Stimulated activated CD8-positive, alpha-beta memory T cell treated with anti-CD3 and anti-CD28 coated beads, Interleukin-7, amount 100 ng/mL, for 48 hours (primary cell): ENCODE results near the gene BST1.
"Not testable (repeated sequence)": the region's sequence is repeated elsewhere in the genome, so short reads cannot be mapped to it uniquely, and the experiment has no call there.

Experiments used
- DNase-seq, 2 donors: peaks; one replicate each; pipeline ENCODE4 v3.0.0-alpha.2; 2020; ENCODE audit warnings: low read depth in 1 of 2; ENCODE audit errors: extremely low read depth in 1 of 2

BST1 gene

DNA sequence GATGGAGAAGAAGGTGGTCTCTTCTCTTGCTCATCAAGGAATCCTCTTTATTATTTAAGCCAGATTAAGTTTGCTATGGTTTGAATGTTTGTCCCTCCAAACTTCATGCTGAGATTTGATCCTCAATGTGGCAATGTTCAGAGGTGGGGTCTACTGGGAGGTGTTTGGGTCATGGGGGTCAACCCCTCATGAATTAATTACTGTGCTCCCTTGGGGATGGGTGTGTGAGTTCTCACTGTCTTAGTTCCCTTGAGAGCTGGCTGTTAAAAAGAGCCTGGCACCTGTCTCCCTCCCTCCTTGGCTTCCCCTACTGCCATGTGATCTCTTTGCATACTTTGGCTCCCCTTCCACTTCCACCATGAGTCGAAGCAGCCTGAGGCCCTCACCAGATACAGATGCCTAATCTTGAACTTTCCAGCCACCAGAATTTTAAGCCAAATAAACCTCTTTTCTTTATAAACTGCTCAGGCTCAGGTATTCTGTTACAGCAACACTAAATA lies 39.3 kb downstream of the BST1 start:
- no peak for DNase-seq

DNA sequence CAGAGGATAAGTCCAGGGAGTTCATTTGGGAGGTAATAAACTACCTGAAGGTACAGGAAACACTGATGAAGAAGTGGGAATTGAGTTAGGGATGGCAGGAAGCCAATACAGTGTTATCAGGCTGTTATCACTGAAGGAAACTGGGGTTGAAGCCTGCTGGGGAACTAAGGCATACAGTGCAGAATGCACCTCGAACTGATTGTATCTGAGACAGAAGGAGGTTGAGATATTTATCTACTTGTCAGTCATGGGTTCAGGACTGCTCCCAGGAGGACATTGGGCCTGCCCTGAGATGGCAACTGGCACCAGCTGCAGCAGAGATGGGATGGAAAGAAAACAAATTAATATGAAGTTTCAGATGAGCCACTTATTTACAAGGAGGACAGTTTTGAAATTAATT lies 39.8 kb downstream of the BST1 start:
- no peak for DNase-seq

DNA sequence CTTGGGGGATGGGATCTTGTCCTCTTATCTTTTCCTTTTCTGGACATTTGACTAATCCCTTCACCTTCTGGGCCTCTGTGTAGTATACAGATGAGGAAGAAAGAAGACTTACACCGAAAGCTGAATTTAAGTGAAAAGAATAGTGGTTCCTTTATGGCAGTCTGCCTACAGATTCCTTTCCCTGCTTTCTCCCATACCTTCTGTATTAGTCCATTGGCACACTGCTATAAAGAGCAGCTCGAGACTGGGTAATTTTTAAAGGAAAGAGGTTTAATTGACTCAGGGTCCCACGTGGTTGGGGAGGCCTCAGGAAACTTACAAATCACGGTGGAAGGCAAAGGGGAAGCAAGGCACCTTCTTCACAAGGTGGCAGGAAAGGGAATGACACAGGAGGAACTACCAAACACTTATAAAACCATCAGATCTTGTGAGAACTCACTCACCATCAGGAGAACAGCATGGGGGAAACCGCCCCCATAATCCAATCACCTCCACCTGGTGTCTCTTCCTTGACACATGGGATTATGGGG lies 41.2 kb downstream of the BST1 start:
- no peak for DNase-seq

DNA sequence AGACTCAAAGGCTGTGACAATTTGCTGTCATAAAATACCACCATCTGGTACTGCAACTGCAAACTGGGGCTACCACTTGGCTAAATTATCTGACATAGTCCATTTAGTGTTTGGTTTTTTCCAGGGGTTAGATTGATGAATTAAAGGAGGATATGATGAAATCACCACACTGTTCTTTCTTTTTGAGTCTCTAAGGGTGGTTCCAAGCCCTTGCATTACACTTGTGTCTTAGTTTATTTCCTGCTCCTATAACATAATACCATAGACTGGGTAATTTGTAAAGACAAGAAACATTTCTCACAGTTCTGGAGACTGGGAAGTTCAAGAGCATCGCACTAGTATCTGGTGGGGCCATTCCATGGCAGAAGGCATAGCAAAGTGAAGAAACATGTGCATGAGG lies 43.2 kb downstream of the BST1 start:
- DNase-seq, result no peak

DNA sequence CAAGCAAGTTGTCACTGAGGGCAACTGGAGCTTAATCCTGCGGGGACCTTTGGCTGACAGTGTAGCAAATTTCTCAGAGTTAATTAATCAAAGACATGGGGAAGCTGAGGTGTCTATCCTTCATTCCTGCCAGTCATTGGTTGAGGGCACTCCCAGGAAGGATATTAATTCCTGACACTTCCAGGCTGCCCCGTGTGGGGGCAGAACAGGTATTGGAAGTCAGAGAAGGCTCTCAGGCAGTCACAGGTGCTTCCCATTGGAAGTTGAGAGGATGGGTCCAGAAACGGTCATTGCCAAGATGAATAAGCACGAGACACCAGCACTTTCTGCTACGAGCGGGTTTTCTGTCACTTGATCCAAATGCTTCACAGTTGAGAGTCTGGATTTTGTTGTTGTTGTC lies 46.1 kb downstream of the BST1 start:
- no peak for DNase-seq

DNA sequence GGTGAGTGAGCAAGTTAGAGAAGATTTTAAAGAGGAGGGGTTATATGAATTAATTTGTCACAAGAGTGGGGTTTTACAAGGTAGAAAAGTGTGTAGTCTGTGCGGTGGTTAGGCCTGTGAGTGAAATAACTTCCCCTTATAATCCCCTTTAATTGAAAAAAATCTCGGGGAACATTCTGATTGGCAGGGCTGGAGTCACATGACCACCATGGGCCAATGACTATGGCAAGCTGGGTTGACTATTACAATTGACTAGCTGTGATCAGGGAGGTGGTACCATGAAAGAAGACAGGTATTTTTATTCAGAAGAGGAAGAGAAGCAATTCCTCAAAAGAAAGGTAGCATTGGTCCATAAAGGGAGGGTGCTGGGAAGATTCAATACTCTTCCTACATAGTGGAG lies 48.3 kb downstream of the BST1 start:
- DNase-seq, result no peak

DNA sequence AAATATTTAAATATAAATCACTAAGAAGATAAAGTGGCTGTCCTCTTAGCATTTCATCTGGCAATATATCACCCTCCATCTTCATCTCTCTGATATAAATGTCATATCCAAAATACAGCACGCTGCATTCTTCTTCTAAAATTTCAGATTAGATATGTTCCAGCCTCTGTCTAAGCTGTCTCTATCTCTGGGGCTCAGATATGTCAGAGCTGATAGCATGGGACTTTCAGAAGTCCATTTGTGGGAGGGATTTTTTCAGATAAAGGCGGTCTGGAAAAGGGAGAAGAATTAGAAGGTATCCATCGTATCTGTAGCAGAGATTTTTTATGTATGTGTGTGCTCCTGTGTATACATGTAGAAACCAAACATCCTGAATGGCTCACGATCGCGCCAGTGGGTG lies 50.2 kb downstream of the BST1 start:
- no peak for DNase-seq

DNA sequence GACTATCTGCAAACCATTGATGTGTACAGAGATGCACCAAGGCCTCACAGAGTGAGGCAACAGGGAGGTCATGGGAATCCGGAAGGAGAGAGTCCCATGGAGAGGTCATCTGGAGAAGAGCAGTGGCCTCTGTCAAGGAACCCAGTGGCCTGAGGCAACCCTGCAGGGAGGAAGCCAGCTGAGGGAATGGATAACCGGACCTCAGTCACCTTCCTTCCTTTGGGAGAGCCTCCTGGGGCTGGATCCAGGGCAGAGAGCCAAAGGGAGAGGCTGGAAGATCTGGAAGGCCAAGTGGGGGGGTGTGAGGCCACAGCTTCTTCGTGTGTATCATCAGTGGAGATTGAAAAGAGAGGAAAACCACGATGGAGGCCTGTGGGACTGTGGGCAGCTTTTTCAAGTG lies 50.9 kb downstream of the BST1 start:
- no peak for DNase-seq

DNA sequence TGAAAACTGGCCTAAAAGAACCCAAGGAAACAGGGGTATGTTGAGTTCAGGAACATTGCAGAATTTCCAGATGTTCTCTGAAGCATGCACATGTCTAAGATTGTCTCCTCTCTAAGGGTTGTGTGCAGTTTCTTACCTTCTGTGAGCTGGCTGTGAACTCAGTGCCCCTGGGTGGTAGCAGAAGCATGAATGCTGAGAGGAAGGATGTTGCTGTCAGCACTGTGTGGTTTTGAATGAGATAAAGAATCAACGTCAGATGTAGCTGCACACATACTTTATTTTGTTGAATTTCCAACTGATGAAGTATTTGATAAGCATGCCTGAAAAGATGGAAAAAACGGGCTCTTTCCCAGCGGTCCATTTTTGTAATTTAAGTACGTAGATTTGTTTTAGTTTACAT lies 51.5 kb downstream of the BST1 start:
- peak in 1 of 2 donors; percentile 38 for DNase-seq

DNA sequence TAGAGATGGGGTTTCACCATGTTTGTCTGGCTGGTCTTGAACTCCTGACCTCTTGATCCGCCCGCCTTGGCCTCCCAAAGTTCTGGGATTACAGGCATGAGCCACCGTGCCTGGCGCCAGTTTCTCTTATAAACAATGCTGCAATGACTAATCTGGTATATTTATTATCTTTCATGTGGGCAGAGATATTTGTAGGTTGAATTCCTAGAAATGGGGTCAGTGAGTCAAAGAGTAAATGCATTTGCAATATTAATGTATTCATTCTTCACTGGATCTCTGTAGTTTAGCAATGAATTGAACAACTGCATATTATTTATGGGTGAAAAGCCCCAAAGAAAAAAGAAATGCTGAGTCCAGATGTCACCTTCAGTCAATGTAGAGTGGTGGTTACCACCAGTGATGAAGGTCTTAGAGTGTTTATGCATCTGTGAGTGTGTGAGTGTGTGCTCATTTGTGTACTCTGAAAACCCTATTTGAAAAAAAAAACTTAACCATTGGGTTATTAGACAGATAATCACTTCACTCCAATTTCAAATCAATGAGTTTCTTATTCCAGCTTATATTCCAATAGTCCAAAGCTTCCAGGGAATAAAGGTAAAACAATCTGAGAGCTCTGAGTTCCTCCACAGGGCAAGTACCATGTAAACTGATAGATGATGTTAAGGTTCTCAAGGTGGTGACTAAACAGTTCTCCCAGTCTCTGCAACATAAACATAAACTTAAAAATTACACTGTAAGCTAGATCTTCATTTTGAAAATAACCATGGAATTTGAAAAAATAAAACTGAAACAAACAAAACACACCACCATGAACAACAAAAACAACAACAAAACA lies 52.7 kb downstream of the BST1 start:
- no peak for DNase-seq

DNA sequence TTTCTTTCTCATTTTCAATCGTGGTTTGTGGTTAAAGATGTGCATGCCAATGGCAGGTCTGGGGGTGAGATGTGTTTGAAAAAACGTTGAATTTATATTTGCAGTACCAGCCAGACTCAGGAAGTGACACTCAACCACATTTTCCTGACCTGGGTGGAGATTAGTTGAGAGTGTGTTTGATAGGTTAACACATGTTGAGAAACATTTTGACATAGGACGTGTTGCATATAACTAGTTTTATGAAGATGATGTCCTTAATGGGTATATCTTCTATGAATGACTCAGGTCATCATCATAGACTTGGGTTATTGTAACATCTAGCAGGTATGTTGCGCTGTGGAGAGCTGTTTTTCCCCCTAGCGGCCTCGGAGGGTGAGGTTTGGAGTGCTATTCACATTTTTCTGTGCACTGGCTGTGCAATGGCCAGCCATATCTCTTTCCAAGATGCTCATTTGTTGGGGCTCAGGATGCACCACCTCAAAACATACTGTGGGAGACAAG lies 53.5 kb downstream of the BST1 start:
- DNase-seq, result peak; percentile 53 to 72

DNA sequence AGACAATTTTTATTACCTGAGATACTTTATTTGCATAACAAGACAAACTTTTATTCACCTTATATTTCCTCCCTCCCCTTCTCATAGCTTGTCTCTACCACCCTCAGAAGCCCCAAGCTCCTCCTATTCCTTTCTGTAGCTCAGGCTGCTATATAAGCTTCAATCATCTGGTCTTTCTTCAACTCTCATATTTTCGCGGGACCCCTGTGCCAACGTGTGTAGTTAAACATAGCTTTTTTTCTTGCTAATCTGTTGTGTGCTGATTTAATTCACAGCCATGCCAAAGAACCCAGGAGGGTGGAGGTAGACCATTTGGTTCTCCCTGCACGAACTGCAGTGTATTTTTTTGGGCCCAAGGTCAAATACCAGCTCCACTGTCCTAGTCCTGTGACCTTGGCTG lies 54.2 kb downstream of the BST1 start:
- no peak for DNase-seq

DNA sequence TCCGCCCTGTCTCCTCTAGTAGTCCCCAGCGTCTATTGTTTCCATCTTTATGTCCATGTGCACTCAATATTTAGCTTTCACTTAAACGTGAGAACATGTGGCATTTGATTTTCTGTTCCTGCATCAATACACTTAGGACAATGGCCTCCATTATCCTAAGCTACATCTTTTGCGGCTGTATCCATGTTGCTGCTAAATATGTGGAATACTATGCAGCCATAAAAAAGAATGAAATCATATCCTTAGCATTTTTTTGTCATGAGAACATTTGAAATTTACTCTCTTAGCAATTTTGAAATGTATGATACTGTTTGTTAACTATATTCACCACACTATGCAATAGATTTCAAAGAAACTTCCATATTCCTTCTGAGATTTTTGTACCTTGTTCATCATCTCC lies 55.4 kb downstream of the BST1 start:
- no peak for DNase-seq

DNA sequence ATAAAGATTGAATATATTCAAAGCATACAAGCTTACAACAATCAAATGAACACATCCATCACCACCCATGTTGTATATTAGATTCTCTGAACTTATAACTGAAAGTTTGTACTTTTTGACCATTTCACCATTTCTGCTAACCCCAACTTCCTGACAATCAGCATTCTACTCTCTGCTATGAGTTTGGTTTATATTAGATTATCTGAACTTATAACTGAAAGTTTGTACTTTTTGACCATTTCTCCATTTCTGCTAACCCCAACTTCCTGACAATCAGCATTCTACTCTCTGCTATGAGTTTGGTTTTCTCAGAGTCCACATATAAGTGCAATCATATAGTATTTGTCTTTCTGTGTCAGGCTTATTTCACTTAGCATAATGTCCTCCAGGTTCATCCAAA lies 59.6 kb downstream of the BST1 start:
- DNase-seq, result not testable (repeated sequence)

DNA sequence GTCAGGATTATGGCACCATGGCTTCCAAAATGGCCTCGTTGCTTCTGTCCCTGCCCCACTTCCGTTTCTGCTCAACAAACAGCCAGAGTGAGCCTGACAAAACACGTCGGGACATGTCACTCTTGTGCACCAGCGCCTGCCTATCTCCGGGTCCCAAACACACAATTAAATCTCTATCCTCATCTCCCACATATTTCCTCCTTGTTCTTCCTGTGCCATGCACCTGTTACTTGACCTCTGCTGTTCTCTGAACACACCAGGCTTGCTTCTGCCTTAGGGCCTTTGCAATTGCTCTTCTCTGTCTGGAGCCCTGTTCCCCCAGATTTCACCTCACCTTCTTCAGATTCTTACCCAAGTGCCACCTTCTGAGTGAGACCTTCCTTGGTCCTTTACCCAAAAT lies 62.5 kb downstream of the BST1 start:
- no peak for DNase-seq

DNA sequence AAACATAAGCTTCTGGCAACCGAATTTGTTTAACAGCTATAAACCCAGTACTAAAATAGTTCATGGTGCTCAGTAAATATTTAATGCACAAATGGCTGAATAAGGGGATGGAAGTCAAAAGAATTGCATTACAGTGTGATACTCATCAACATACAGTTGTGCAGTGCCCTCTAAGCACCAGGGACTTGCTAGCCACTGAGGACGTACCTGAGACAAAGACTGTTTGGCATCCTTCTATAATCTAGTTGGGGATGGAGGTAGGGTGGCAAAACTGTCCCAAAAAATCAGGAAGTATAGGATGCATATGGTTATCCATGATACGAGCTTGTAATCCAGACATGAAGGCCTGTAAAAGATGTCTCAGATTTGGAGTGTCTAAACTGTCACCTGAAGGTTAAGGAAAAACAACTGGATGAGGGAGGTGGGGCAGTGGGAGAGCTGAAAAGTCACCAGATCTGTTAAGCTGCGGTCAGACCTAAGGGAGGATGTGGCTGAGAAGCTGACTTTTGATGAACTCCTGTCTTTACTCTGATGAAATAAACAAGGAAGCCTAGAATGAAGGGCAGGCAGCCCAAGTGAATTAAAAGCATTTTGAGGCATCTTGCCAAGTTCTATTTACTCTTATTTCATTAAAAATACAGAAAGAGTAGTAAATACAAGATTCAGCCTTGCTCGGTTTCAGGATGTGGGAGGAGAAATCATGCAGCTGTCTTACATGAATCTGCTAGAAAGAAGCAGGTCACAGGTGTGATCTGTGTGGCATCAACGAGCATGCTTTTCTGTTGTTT lies 63.2 kb downstream of the BST1 start:
- peak in 1 of 2 donors; percentile 22 for DNase-seq

DNA sequence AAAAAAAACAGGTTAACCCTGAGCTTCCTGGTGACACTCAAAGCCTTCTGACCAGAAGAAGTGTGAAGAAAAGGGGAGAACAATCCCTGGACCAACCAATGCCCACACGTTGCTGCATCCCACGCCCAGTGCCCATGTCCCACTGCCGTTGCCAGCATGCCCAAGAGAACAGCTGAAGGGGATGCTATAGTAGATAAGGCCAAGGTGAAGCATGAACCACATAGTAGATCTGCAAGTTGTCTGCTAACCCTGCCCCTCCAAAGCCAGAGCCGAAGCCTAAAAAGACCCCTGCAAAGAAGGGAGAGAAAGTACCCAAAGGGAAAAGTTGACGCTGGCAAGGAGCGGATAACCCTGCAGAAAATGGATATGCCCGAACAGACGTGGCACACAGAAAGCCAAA lies 64.0 kb downstream of the BST1 start:
- DNase-seq, result no peak

DNA sequence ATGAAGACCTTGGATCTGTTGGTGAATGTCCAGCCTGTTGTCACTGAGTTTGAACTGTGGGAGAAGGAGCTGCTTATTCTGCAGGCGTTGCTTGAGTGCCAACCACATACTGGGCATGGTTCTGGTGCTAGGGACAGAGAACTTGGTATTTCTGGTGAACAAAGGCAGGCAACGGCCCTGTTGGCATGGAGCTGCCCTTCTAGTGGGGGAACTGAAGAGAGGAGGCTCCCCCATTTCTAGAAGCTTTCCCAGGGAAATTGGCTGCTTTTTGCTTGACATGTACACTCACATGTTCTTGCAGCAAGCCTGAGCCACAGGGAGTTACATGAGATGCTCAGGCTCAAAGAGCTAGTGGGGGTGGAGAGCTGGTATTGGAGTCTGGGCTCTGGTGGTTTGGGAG lies 66.3 kb downstream of the BST1 start:
- no peak for DNase-seq

DNA sequence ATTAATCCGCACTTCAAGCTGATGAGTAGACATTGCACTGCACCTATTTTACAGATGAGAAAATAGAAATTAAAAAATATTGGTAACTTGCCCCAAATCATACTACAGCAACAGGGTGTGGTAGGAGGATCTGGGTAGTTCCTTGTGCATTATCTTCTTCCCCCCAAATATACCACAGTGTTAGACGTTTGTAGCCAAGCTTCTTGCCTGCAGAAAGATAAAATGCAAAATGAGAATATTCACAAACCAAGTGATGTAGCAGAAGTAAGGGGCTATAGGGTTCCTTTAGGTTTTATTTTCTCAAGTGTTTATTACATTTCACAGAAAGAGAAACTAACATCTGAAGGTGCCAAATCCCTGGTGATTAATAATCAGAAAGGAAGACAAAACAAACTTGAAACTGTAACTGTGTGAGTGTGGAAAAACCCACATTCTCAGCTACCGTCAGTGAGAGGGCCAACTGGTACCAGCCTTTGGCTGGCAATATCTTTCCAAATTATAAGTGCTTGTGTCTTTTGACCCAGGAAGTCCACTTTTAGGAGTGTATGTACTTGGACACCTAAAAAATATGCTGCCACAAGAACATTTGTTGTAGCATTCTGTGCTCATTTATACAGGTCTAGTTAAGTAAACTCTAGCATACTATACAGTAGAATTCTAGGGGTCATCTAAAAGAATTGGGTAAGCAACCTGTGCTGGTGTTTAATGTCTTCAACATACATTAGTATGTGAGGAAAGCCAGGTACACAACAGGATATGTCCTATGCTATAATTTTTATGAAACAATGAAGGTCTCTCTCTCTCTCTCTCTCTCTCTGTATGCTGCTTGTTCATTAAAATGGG lies 68.6 kb downstream of the BST1 start:
- DNase-seq, result no peak

DNA sequence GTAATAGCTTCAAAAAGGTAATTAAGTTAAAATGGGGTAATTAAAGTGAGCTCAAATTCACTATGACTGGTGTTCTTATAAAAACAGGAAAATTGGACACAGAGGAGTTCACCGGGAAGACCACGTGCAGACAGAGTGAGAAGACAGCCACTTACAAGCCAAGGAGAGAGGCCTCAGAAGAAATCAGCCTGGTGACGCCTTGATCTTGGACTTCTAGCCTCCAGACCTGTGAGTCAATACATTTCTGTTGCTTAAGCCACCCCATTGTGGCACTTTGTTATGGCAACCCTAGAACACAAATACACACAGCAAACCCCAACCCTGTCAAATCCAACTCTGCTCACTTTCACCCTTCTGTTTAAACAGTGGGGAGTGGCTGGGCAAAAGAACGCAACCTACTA lies 71.2 kb downstream of the BST1 start:
- no peak for DNase-seq
